Measurements from ENCODE around the gene GHDC. TPM values are rescaled to one million over a fixed set of nuclear protein-coding genes. Genes with fewer than 3 reads are reported as not detected.
"Not testable (repeated sequence)": the region's sequence is repeated elsewhere in the genome, so short reads cannot be mapped to it uniquely, and the experiment has no call there.

Gene GHDC
- total and polyA plus RNA-seq, 2 donors (not counting 3 experiments of a cell fraction or from before 2014, with no cell fraction given): 9.8 to 11.2 TPM

GRCh38 chr17:42240201-42240600, 45.9 kb upstream of the GHDC start:
- CTCF ChIA-PET: interaction anchor here (1.3 kb wide), 2 partner anchors 14 to 18 kb away, joined by 3 read pairs; no protein-coding TSS in a partner anchor

DNA sequence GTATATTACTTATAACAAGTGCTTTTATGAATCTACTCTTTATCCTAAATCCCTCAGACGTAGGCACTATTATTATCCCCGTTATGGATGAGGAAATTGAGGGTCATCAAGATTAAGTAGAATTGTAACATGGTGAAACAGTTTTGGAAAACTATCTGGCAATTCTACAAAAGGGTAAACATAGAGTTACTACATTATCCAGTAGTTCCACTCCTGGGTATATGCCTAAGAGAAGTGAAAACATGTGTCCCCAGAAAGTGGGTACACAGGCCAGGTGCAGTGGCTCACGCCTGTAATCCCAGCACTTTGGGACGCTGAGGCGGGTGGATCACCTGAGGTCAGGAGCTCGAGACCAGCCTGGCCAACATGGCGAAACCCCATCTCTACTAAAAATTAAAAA, 45.3 kb upstream of the GHDC start:
- FAIRE-seq; H3K4me3 ChIP-seq (replicated peaks in 1 of 3; ENCODE audit: insufficient read depth in 1 of 3, low read depth in 1 of 3, low read length in 3 of 3); H3K27me3 ChIP-seq (ENCODE audit: control insufficient read depth in 2 of 2, insufficient read depth in 2 of 2, low read length in 2 of 2); dilution Hi-C loops (cut with MboI; ENCODE audit: extremely low pct_ligation_motif_present, low sequenced_read_pairs); POLR2A ChIA-PET; H2AFZ ChIP-seq (ENCODE audit: low read depth, low read length); H4K20me1 ChIP-seq (replicated peaks; ENCODE audit: control insufficient read depth, extremely low read depth, insufficient read depth, low read length); H3K4me1 ChIP-seq (ENCODE audit: control insufficient read depth, extremely low read depth, insufficient read depth, low read length); H3K9ac ChIP-seq (replicated peaks; ENCODE audit: extremely low read depth, insufficient read depth, low read length); H3K9me3 ChIP-seq (replicated peaks; ENCODE audit: control insufficient read depth, insufficient read depth, low read length); BruUV-seq (replicated peaks); DNase-seq (ENCODE audit: low read depth, low spot score); H3K4me2 ChIP-seq (ENCODE audit: insufficient read depth, low read length); H3K27ac ChIP-seq (ENCODE audit: insufficient read depth, low read depth, low read length); H3K36me3 ChIP-seq (ENCODE audit: control insufficient read depth in 2 of 2, extremely low read depth in 1 of 2, insufficient read depth in 2 of 2, low read length in 2 of 2); H3K9me1 ChIP-seq (replicated peaks; ENCODE audit: control insufficient read depth, extremely low read depth, insufficient read depth, low read length); intact Hi-C loops (cut with micrococcal nuclease): not testable (repeated sequence)
- CTCF ChIA-PET: interaction anchor here (1.3 kb wide), 2 partner anchors 15 to 18 kb away, joined by 3 read pairs; no protein-coding TSS in a partner anchor
- peaks cover 25% of the 10 kb centered on the region for H3K79me2 ChIP-seq (ENCODE audit: control insufficient read depth, insufficient read depth, low read length)

More at GRCh38 chr17:42240201-42240600, 45.9 kb upstream of the GHDC start:
- H3K4me3 ChIP-seq (replicated peaks in 1 of 3; ENCODE audit: insufficient read depth in 1 of 3, low read depth in 1 of 3, low read length in 3 of 3): no peak overlapping the region
- no peak overlapping the region for H2AFZ ChIP-seq (ENCODE audit: low read depth, low read length)
- dilution Hi-C loops (cut with MboI; ENCODE audit: extremely low pct_ligation_motif_present, low sequenced_read_pairs) (no loop called here), intact Hi-C loops (cut with micrococcal nuclease) (no loop called here)
- H3K9ac ChIP-seq (replicated peaks; ENCODE audit: extremely low read depth, insufficient read depth, low read length): no peak overlapping the region
- POLR2A ChIA-PET: no interaction called here
- H3K27ac ChIP-seq (ENCODE audit: insufficient read depth, low read depth, low read length): no peak overlapping the region
- H3K27me3 ChIP-seq (ENCODE audit: control insufficient read depth in 2 of 2, insufficient read depth in 2 of 2, low read length in 2 of 2): no peaks in the 10 kb centered on the region
- no peak for TF ChIP-seq JUN (IDR thresholded peaks at IDR 0.05; ENCODE audit: borderline replicate concordance, insufficient read depth, insufficient read length, low read depth)
- no peak for TF ChIP-seq GATA2 (IDR thresholded peaks at IDR 0.05; ENCODE audit: insufficient read depth, insufficient read length, low read depth, low read length)
- no peak for TF ChIP-seq MYC (IDR thresholded peaks at IDR 0.05; ENCODE audit: low read depth, low read length)
- TF ChIP-seq, protein P1, sequence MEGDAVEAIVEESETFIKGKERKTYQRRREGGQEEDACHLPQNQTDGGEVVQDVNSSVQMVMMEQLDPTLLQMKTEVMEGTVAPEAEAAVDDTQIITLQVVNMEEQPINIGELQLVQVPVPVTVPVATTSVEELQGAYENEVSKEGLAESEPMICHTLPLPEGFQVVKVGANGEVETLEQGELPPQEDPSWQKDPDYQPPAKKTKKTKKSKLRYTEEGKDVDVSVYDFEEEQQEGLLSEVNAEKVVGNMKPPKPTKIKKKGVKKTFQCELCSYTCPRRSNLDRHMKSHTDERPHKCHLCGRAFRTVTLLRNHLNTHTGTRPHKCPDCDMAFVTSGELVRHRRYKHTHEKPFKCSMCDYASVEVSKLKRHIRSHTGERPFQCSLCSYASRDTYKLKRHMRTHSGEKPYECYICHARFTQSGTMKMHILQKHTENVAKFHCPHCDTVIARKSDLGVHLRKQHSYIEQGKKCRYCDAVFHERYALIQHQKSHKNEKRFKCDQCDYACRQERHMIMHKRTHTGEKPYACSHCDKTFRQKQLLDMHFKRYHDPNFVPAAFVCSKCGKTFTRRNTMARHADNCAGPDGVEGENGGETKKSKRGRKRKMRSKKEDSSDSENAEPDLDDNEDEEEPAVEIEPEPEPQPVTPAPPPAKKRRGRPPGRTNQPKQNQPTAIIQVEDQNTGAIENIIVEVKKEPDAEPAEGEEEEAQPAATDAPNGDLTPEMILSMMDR (IDR thresholded peaks at IDR 0.05; ENCODE audit: extremely low read depth in 1 of 2, insufficient read depth in 1 of 2, low read depth in 1 of 2, low read length in 2 of 2): no peak
- TF ChIP-seq POLR2A (IDR thresholded peaks at IDR 0.05; ENCODE audit: low read depth, low read length): no peak
- no peak for TF ChIP-seq POLR2AphosphoS5 (IDR thresholded peaks at IDR 0.05; ENCODE audit: insufficient read depth, low read depth, low read length)
- no peak for TF ChIP-seq EZH2 (IDR thresholded peaks at IDR 0.05; ENCODE audit: borderline replicate concordance, low read depth, low read length, severe bottlenecking)
- TF ChIP-seq FOS (IDR thresholded peaks at IDR 0.05; ENCODE audit: borderline replicate concordance, insufficient read depth, low read length): no peak
- no peak for TF ChIP-seq MAX (IDR thresholded peaks at IDR 0.05; ENCODE audit: insufficient read depth, insufficient read length)
- DNase-seq (ENCODE audit: low read depth, low spot score): no peak
- no peaks in the 10 kb centered on the region for H3K9me3 ChIP-seq (replicated peaks; ENCODE audit: control insufficient read depth, insufficient read depth, low read length)
- H3K4me1 ChIP-seq (ENCODE audit: control insufficient read depth, extremely low read depth, insufficient read depth, low read length): no peaks in the 10 kb centered on the region
- H3K9me1 ChIP-seq (replicated peaks; ENCODE audit: control insufficient read depth, extremely low read depth, insufficient read depth, low read length): no peaks in the 10 kb centered on the region
- no peak overlapping the region for H3K4me2 ChIP-seq (ENCODE audit: insufficient read depth, low read length)
- no peaks in the 10 kb centered on the region for H3K36me3 ChIP-seq (ENCODE audit: control insufficient read depth in 2 of 2, extremely low read depth in 1 of 2, insufficient read depth in 2 of 2, low read length in 2 of 2)
- FAIRE-seq: no peak
- BruUV-seq (replicated peaks): no TSS peak
- H4K20me1 ChIP-seq (replicated peaks; ENCODE audit: control insufficient read depth, extremely low read depth, insufficient read depth, low read length): no peaks in the 10 kb centered on the region
- peaks cover 24% of the 10 kb centered on the region for H3K79me2 ChIP-seq (ENCODE audit: control insufficient read depth, insufficient read depth, low read length)

Measured in endothelial cell of umbilical vein (primary cell).